NCI-H524 treated with DMSO at 0.1 percent for 48 hours (cell line): Measurements from ENCODE around the gene SLC35B1.

Experiments used
- DNase-seq: peaks from one replicate; lab custom pipeline; 2025; lab: John Stamatoyannopoulos, UW

The SLC35B1 gene

GRCh38 chr17:49670002-49670401 lies 37.8 kb downstream of the SLC35B1 start:
- no peak for DNase-seq

- no peak for DNase-seq
Measured at GRCh38 chr17:49667854-49668253, 39.9 kb downstream of the SLC35B1 start.

- no peak for DNase-seq
Measured at GRCh38 chr17:49664706-49665211, 43.0 kb downstream of the SLC35B1 start.

- DNase-seq: no peak
Measured at GRCh38 chr17:49659661-49660382, 47.9 kb downstream of the SLC35B1 start.

GRCh38 chr17:49656247-49656646 lies 51.5 kb downstream of the SLC35B1 start:
- DNase-seq: no peak
